Erythroblast (primary cell): ENCODE data around the gene SOCS2.

ENCODE experiments used
- GATA1 ChIP-seq: IDR thresholded peaks from 2 replicates; pipeline ENCODE4 v1.6.1; 2011; ENCODE audit warnings: low read depth, mild to moderate bottlenecking, control low read depth, low read length, moderate library complexity
- POLR2A ChIP-seq: IDR thresholded peaks from 2 replicates; pipeline ENCODE4 v1.6.1; 2011; ENCODE audit warnings: mild to moderate bottlenecking, low read length

DNA sequence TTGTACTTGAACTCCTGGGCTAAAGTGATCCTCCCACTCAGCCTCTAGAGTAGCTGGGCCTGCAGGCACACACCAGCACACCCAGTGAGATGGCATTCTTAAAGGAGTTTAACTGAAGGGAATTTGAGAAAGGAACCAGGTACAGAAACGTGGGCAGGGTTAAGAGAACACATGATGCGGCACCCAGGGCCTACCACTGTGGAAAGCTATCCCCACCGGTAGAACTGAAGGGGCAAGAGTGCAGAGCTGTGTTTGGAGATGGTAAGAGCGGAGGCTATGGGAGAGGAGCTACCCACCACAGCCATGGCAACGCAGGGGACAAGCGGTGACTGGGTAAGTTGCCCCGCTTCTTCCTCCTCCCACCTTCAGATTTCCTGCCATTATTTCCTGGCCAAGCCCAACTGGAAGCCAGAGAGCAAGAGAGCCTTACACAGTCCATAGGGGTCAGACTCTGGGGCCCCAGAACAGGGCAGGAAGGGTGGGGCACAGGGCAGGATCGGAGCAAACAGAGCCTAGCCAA is 46.5 kb downstream of the SOCS2 start:
- TF ChIP-seq POLR2A (no peak), GATA1 (no peak)
